HL-60 (cell line): Measurements from ENCODE around the gene MICB.
"Not testable (repeated sequence)": the region's sequence is repeated elsewhere in the genome, so short reads cannot be mapped to it uniquely, and the experiment has no call there.

Source experiments
- DNase-seq, 2 experiments: peaks; one replicate each; pipeline ENCODE4 v3.0.0-alpha.2; 2010 to 2020; ENCODE audit warnings: low read depth in 1 of 2, low spot score in 1 of 2
- H3K27ac ChIP-seq: fragments of 250-450 bp; sonication (Bioruptor Pico); replicated peaks from 2 replicates; pipeline ENCODE4 v1.5.1; 2020; ENCODE audit warnings: mild to moderate bottlenecking, moderate library complexity
- H3K27me3 ChIP-seq: fragments of 250-450 bp; sonication (Bioruptor Pico); 2 replicates; pipeline ENCODE4 v1.5.1; 2021; ENCODE audit warnings: mild to moderate bottlenecking, moderate library complexity; ENCODE audit not compliant: insufficient read depth, poor library complexity, severe bottlenecking
- H3K4me3 ChIP-seq: replicated peaks from 2 replicates; pipeline ENCODE4 v1.5.1; 2011; ENCODE audit warnings: mild to moderate bottlenecking, control low read depth, low read length; ENCODE audit not compliant: insufficient read depth
- CTCF ChIP-seq: IDR thresholded peaks from one replicate; pipeline ENCODE4 v1.5.1; 2011; ENCODE audit warnings: low read length, control low read depth, inconsistent platforms; ENCODE audit not compliant: insufficient read depth
- GABPA ChIP-seq: IDR thresholded peaks from 2 replicates; pipeline ENCODE4 v1.6.1; 2012; ENCODE audit warnings: low read depth
- POLR2AphosphoS5 ChIP-seq: IDR thresholded peaks from 2 replicates; pipeline ENCODE4 v1.6.1; 2012; ENCODE audit warnings: low read depth
- REST ChIP-seq: IDR thresholded peaks from 2 replicates; pipeline ENCODE4 v1.6.1; 2012; ENCODE audit warnings: low read depth; ENCODE audit not compliant: insufficient replicate concordance
- SPI1 ChIP-seq: IDR thresholded peaks from 2 replicates; pipeline ENCODE4 v1.6.1; 2012; ENCODE audit warnings: low read depth, mild to moderate bottlenecking, borderline replicate concordance

Gene MICB

GRCh38 chr6:31490115-31490873 lies 7.7 kb upstream of the MICB start:
- no peak for TF ChIP-seq CTCF
- no peak for DNase-seq
- Histone ChIP-seq H3K27me3 (no peaks in the 10 kb centered on the region), H3K27ac (no peak overlapping the region), H3K4me3 (no peak overlapping the region)

GRCh38 chr6:31493550-31493874 lies 4.4 kb upstream of the MICB start:
- not testable (repeated sequence) for DNase-seq, H3K27me3 ChIP-seq, H3K27ac ChIP-seq
- peak overlapping the region; percentile 66 for H3K4me3 ChIP-seq

DNA sequence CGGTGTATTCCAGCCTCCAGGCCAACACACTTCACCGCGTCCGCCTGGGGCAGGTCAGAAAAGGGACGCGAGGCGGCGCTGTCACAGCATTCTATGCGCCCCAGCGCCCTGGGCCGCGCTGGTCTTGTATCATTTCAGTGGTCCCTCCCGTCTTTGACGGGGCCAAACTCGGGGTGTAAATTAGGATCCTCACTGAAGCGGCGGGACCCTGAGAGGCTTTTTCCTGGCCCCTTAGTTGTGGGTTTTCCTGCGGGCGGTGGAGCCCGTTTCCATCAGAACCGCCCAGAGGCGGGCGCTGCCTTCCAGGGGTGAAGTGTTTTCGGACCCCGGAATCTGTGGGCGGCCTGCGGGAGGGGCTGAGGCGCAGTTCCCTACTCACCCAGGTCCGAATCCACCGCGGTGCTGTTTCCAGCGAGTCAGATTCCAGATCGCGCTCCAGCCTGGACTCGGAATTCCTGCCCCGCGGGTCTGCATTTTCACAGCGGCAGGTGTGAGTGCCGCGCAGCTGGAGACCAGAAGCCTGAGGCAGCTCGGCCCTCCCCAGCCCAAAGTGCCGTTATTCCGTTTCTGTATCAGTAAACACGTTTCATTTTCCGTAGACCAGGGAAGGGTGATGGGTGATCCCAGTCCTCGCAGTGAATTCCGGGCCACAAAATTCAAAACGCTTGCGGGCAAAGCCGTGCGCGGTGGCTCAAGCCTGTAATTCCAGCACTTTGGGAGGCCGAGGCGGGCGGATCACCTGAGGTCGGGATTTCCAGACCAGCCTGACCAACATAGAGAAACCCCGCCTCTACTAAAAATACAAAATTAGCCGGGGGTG lies 3.9 kb upstream of the MICB start:
- DNase-seq: peak; percentile 60 to 82
- Histone ChIP-seq H3K27me3 (no peaks in the 10 kb centered on the region), H3K4me3 (peak overlapping the region; percentile 66), H3K27ac (peak overlapping the region; percentile 84)
- 0 out of 2 replicates have a peak, but pooled peaks have one; percentile 17 for TF ChIP-seq POLR2AphosphoS5
- TF ChIP-seq CTCF: peak; percentile 67
- TF ChIP-seq SPI1: no peak

DNA sequence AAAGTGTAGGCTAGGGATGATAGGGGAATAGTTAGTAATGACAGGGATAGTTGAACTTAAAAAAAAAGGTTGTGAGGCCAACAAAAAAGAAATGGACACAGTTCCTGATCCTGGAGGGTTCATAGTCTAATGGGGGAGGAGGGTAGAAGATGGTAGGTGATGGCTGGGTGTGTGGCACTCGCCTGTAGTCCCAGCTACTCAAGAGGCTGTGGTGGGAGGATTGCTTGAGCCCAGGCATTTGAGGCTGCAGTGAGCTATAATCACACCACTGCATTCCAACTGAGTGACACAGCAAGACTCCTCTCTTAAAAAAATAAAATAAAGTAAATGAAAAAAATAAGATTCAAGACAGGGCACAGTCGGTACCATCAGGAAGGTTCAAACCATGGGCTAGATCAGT lies 2.4 kb upstream of the MICB start:
- Histone ChIP-seq H3K27me3 (no peaks in the 10 kb centered on the region), H3K4me3 (peak overlapping the region; percentile 66), H3K27ac (peak overlapping the region; percentile 15; the same call in 1 of the 2 replicates)
- DNase-seq: no peak
- TF ChIP-seq REST: no peak
- no peak for TF ChIP-seq GABPA
- TF ChIP-seq POLR2AphosphoS5: no peak
- no peak for TF ChIP-seq SPI1
- TF ChIP-seq CTCF: no peak

GRCh38 chr6:31496826-31497225 lies 1.1 kb upstream of the MICB start:
- H3K27me3 ChIP-seq, H3K4me3 ChIP-seq, H3K27ac ChIP-seq: not testable (repeated sequence)

More at GRCh38 chr6:31496826-31497225, 1.1 kb upstream of the MICB start:
- not testable (repeated sequence) for DNase-seq
